ENCODE data around the gene DENND4B.

DNA sequence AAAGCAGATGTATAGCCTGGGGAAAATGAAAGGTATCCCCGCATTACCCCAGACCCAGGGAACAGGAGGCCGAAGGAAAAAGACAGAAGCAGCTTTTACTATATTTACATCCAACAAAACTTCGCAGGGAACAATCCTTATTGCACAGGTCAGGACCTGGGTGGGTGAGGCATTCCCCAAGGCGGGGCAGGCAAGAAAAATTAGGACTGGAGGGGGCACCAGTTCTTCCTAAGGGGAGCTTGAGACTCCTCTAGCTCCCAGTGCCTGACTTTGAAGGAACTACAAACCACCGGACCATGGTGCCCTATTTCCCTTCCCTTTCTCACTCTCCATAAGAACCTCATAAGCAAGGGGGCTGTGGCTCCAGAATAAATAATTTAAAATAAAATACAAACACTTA lies 17.1 kb downstream of the DENND4B start:
- TF ChIP-seq, protein P1, sequence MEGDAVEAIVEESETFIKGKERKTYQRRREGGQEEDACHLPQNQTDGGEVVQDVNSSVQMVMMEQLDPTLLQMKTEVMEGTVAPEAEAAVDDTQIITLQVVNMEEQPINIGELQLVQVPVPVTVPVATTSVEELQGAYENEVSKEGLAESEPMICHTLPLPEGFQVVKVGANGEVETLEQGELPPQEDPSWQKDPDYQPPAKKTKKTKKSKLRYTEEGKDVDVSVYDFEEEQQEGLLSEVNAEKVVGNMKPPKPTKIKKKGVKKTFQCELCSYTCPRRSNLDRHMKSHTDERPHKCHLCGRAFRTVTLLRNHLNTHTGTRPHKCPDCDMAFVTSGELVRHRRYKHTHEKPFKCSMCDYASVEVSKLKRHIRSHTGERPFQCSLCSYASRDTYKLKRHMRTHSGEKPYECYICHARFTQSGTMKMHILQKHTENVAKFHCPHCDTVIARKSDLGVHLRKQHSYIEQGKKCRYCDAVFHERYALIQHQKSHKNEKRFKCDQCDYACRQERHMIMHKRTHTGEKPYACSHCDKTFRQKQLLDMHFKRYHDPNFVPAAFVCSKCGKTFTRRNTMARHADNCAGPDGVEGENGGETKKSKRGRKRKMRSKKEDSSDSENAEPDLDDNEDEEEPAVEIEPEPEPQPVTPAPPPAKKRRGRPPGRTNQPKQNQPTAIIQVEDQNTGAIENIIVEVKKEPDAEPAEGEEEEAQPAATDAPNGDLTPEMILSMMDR (IDR thresholded peaks at IDR 0.05 in 2 of 3, conservative IDR thresholded peaks at IDR 0.05 in 1 of 3; ENCODE audit: control insufficient read depth in 2 of 3, extremely low read depth in 1 of 3, insufficient read depth in 1 of 3, low read depth in 3 of 3, low read length in 3 of 3): no peak
- TF ChIP-seq NR2C2 (IDR thresholded peaks at IDR 0.05; ENCODE audit: borderline replicate concordance, control insufficient read depth, insufficient read length, low read depth): no peak
- no peak for TF ChIP-seq JUNB (IDR thresholded peaks at IDR 0.05)
- no peak for TF ChIP-seq POLR2A (IDR thresholded peaks at IDR 0.05; ENCODE audit: low read depth, low read length)
- TF ChIP-seq MEF2A (IDR thresholded peaks at IDR 0.05; ENCODE audit: insufficient read depth, low read depth, low read length): no peak
- no peak for TF ChIP-seq CHD1 (IDR thresholded peaks at IDR 0.05; ENCODE audit: low read depth, low read length)
- TF ChIP-seq POLR2AphosphoS5 (IDR thresholded peaks at IDR 0.05; ENCODE audit: low read length): no peak
- no peak for TF ChIP-seq REST (IDR thresholded peaks at IDR 0.05; ENCODE audit: low read depth, low read length)
- TF ChIP-seq CREB1 (IDR thresholded peaks at IDR 0.05; ENCODE audit: low read depth): no peak
- no peak for TF ChIP-seq ASH2L (IDR thresholded peaks at IDR 0.05; ENCODE audit: borderline replicate concordance, low read depth)

Data from GM12878 (cell line).